ENCODE measurements around the gene SMG6. TPM values are rescaled to one million over a fixed set of nuclear protein-coding genes. Genes with fewer than 3 reads are reported as not detected.

Gene SMG6
- total and polyA plus RNA-seq, 2 of the 13 experiments (the other 11 are each of a cell fraction or from before 2014, with no cell fraction given) = 4.6 to 14.6 TPM

DNA sequence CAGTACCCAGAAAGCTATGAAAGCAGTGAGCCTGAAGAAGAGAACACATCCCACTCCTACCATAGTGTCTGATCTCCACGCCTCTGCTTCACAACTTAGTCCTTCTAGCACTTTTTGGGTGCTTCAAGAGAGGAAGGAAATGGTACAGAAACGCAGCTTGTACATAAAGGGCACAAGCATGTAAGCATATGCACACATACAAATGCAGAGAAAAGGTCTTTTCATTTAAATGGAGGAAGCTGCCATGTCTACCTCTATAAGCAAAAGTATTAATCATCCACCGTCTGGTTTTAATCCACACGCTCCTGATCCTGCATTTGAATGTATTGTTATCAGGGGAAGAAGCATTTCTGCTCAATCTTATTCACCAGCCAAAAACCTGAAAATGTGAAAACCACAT is 148.0 kb downstream of the SMG6 start:
- DNase-seq (ENCODE audit: low spot score) (no peak), ATAC-seq (no peak), FAIRE-seq (no peak)
- no TSS peak for BruUV-seq (replicated peaks)
- WGBS (ENCODE audit: low lambda C conversion rate) = 97% methylated on average over 4 of the region's 4 CpGs
- no peak overlapping the region for H3K4me2 ChIP-seq (ENCODE audit: low read depth, low read length)
- in situ Hi-C loops (cut with HindIII; ENCODE audit: extremely low pct_ligation_motif_present, low pct_unique_long_range_greater_than_20kb) = no loop called here
- ChIA-PET POLR2A (no interaction called here), CTCF (ENCODE audit: low intra/inter-chr PET ratio, low total read pairs) (no interaction called here)
- H3K36me3 ChIP-seq (replicated peaks in 1 of 2; ENCODE audit: control insufficient read depth in 1 of 2, insufficient read depth in 2 of 2, low read length in 2 of 2) = peaks cover 4 to 15% of the 10 kb centered on the region in 2 experiments; a peak in 4 of 5 replicates
- no peaks in the 10 kb centered on the region for H3K27me3 ChIP-seq (ENCODE audit: control insufficient read depth in 1 of 2, insufficient read depth in 2 of 2, low read length in 2 of 2)
- no peaks in the 10 kb centered on the region for H3K9me3 ChIP-seq (ENCODE audit: low read length)
- H3K4me1 ChIP-seq (ENCODE audit: insufficient read depth, low read length) = peaks cover 18% of the 10 kb centered on the region
- intact Hi-C loops (cut with micrococcal nuclease; ENCODE audit: unreplicated experiment) = loop anchor here (5.0 kb wide), 1 partner anchor 58 kb away; no protein-coding TSS in a partner anchor
- no peaks in the 10 kb centered on the region for H3K79me2 ChIP-seq (ENCODE audit: insufficient read depth, low read length)
- H3K4me3 ChIP-seq (replicated peaks in 1 of 3; ENCODE audit: insufficient read depth in 1 of 3, low read depth in 2 of 3, low read length in 3 of 3) = no peak overlapping the region
- no peak overlapping the region for H3K9ac ChIP-seq (ENCODE audit: insufficient read depth, low read depth, low read length)
- H4K20me1 ChIP-seq (ENCODE audit: insufficient read depth, low read length) = no peaks in the 10 kb centered on the region
- no peak overlapping the region for H2AFZ ChIP-seq (ENCODE audit: low read length)
- no peak overlapping the region for H3K27ac ChIP-seq (ENCODE audit: extremely low read length, insufficient read depth, low read length)
- TF ChIP-seq, protein P1, sequence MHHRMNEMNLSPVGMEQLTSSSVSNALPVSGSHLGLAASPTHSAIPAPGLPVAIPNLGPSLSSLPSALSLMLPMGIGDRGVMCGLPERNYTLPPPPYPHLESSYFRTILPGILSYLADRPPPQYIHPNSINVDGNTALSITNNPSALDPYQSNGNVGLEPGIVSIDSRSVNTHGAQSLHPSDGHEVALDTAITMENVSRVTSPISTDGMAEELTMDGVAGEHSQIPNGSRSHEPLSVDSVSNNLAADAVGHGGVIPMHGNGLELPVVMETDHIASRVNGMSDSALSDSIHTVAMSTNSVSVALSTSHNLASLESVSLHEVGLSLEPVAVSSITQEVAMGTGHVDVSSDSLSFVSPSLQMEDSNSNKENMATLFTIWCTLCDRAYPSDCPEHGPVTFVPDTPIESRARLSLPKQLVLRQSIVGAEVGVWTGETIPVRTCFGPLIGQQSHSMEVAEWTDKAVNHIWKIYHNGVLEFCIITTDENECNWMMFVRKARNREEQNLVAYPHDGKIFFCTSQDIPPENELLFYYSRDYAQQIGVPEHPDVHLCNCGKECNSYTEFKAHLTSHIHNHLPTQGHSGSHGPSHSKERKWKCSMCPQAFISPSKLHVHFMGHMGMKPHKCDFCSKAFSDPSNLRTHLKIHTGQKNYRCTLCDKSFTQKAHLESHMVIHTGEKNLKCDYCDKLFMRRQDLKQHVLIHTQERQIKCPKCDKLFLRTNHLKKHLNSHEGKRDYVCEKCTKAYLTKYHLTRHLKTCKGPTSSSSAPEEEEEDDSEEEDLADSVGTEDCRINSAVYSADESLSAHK (CRISPR knock-in tag; IDR thresholded peaks at IDR 0.05; ENCODE audit: borderline replicate concordance) = no peak
- no peak for TF ChIP-seq NKX3-1 (CRISPR knock-in tag; IDR thresholded peaks at IDR 0.05)
- TF ChIP-seq AGO1 (IDR thresholded peaks at IDR 0.05; ENCODE audit: low read depth, low read length, poor library complexity, severe bottlenecking) = no peak
- TF ChIP-seq TAF15 (IDR thresholded peaks at IDR 0.05; ENCODE audit: low read depth, low read length, poor library complexity, severe bottlenecking) = no peak
- TF ChIP-seq ZNF792 (CRISPR knock-in tag; IDR thresholded peaks at IDR 0.05) = no peak
- TF ChIP-seq ZNF660 (CRISPR knock-in tag; IDR thresholded peaks at IDR 0.05; ENCODE audit: borderline replicate concordance, low read depth) = no peak
- TF ChIP-seq GTF3A (CRISPR knock-in tag; conservative IDR thresholded peaks at IDR 0.05) = no peak
- TF ChIP-seq, protein P2, sequence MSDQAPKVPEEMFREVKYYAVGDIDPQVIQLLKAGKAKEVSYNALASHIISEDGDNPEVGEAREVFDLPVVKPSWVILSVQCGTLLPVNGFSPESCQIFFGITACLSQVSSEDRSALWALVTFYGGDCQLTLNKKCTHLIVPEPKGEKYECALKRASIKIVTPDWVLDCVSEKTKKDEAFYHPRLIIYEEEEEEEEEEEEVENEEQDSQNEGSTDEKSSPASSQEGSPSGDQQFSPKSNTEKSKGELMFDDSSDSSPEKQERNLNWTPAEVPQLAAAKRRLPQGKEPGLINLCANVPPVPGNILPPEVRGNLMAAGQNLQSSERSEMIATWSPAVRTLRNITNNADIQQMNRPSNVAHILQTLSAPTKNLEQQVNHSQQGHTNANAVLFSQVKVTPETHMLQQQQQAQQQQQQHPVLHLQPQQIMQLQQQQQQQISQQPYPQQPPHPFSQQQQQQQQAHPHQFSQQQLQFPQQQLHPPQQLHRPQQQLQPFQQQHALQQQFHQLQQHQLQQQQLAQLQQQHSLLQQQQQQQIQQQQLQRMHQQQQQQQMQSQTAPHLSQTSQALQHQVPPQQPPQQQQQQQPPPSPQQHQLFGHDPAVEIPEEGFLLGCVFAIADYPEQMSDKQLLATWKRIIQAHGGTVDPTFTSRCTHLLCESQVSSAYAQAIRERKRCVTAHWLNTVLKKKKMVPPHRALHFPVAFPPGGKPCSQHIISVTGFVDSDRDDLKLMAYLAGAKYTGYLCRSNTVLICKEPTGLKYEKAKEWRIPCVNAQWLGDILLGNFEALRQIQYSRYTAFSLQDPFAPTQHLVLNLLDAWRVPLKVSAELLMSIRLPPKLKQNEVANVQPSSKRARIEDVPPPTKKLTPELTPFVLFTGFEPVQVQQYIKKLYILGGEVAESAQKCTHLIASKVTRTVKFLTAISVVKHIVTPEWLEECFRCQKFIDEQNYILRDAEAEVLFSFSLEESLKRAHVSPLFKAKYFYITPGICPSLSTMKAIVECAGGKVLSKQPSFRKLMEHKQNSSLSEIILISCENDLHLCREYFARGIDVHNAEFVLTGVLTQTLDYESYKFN (CRISPR knock-in tag; conservative IDR thresholded peaks at IDR 0.05) = no peak
- TF ChIP-seq, protein P3, sequence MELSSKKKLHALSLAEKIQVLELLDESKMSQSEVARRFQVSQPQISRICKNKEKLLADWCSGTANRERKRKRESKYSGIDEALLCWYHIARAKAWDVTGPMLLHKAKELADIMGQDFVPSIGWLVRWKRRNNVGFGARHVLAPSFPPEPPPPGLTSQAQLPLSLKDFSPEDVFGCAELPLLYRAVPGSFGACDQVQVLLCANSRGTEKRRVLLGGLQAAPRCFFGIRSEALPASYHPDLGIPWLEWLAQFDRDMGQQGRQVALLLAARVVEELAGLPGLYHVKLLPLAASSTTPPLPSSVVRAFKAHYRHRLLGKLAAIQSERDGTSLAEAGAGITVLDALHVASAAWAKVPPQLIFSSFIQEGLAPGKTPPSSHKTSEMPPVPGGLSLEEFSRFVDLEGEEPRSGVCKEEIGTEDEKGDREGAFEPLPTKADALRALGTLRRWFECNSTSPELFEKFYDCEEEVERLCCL (CRISPR knock-in tag; IDR thresholded peaks at IDR 0.05; ENCODE audit: borderline replicate concordance) = no peak
- no peak for TF ChIP-seq ZNF12 (CRISPR knock-in tag; IDR thresholded peaks at IDR 0.05)
- TF ChIP-seq PTBP1 (IDR thresholded peaks at IDR 0.05; ENCODE audit: low read depth, low read length, poor library complexity, severe bottlenecking) = no peak
- no peak for TF ChIP-seq SRF (IDR thresholded peaks at IDR 0.05; ENCODE audit: low read depth, low read length)
- TF ChIP-seq, protein P4, sequence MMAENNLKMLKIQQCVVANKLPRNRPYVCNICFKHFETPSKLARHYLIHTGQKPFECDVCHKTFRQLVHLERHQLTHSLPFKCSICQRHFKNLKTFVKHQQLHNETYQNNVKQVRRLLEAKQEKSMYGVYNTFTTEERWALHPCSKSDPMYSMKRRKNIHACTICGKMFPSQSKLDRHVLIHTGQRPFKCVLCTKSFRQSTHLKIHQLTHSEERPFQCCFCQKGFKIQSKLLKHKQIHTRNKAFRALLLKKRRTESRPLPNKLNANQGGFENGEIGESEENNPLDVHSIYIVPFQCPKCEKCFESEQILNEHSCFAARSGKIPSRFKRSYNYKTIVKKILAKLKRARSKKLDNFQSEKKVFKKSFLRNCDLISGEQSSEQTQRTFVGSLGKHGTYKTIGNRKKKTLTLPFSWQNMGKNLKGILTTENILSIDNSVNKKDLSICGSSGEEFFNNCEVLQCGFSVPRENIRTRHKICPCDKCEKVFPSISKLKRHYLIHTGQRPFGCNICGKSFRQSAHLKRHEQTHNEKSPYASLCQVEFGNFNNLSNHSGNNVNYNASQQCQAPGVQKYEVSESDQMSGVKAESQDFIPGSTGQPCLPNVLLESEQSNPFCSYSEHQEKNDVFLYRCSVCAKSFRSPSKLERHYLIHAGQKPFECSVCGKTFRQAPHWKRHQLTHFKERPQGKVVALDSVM (CRISPR knock-in tag; IDR thresholded peaks at IDR 0.05) = no peak
- no peak for TF ChIP-seq KDM6A (CRISPR knock-in tag; IDR thresholded peaks at IDR 0.05; ENCODE audit: low read depth)
- no peak for TF ChIP-seq ZNF772 (CRISPR knock-in tag; IDR thresholded peaks at IDR 0.05)

Data from HepG2 (cell line).